GM19463 (cell line): Measurements from ENCODE around the gene FAM229B.
A peak's percentile ranks its signal among the peaks of the same experiment; 100 is the strongest.
"Not testable (repeated sequence)": the region's sequence is repeated elsewhere in the genome, so short reads cannot be mapped to it uniquely, and the experiment has no call there.

Source experiments
- ATAC-seq: cut with Tn5 transposase; IDR thresholded peaks from one replicate; pipeline ENCODE4 v1.9.1; 2021; ENCODE audit warnings: mild to moderate bottlenecking, moderate library complexity; ENCODE audit not compliant: unreplicated experiment

FAM229B gene

GRCh38 chr6:112062966-112063365 is 24.4 kb upstream of the FAM229B start:
- no peak for ATAC-seq

GRCh38 chr6:112065426-112065986 is 21.9 kb upstream of the FAM229B start:
- ATAC-seq = no peak

GRCh38 chr6:112066606-112067005 is 20.8 kb upstream of the FAM229B start:
- no peak for ATAC-seq

GRCh38 chr6:112081569-112081968 is 5.8 kb upstream of the FAM229B start:
- no peak for ATAC-seq

GRCh38 chr6:112085286-112086065 is 1.9 kb upstream of the FAM229B start:
- ATAC-seq = no peak

GRCh38 chr6:112086744-112087135 is 651 bp upstream of the FAM229B start:
- peak; percentile 9 for ATAC-seq

- no peak for ATAC-seq
Observed at GRCh38 chr6:112087916-112088315, 525 bp downstream of the FAM229B start.

- no peak for ATAC-seq
Observed at GRCh38 chr6:112096901-112097300, 9.5 kb downstream of the FAM229B start.

GRCh38 chr6:112100561-112100960 is 13.2 kb downstream of the FAM229B start:
- ATAC-seq = no peak

- not testable (repeated sequence) for ATAC-seq
Observed at GRCh38 chr6:112106026-112106425, 18.6 kb downstream of the FAM229B start.

GRCh38 chr6:112106562-112106961 is 19.2 kb downstream of the FAM229B start:
- ATAC-seq = no peak

GRCh38 chr6:112109262-112109661 is 21.9 kb downstream of the FAM229B start:
- no peak for ATAC-seq

- no peak for ATAC-seq
Observed at GRCh38 chr6:112113431-112113830, 26.0 kb downstream of the FAM229B start.

GRCh38 chr6:112113918-112114317 is 26.5 kb downstream of the FAM229B start:
- ATAC-seq = no peak

GRCh38 chr6:112114577-112115223 is 27.3 kb downstream of the FAM229B start:
- ATAC-seq = no peak

GRCh38 chr6:112116221-112116620 is 28.8 kb downstream of the FAM229B start:
- ATAC-seq = no peak

- no peak for ATAC-seq
Observed at GRCh38 chr6:112117554-112117953, 30.2 kb downstream of the FAM229B start.

GRCh38 chr6:112118034-112118433 is 30.6 kb downstream of the FAM229B start:
- ATAC-seq = no peak

GRCh38 chr6:112122756-112123155 is 35.4 kb downstream of the FAM229B start:
- ATAC-seq = no peak

- ATAC-seq = no peak
Observed at GRCh38 chr6:112123982-112124381, 36.6 kb downstream of the FAM229B start.

- no peak for ATAC-seq
Observed at GRCh38 chr6:112128208-112128607, 40.8 kb downstream of the FAM229B start.

GRCh38 chr6:112130878-112131277 is 43.5 kb downstream of the FAM229B start:
- no peak for ATAC-seq
